Suppressor macrophage (primary cell): ENCODE data around the gene CDKL2.
"Not testable (repeated sequence)": the region's sequence is repeated elsewhere in the genome, so short reads cannot be mapped to it uniquely, and the experiment has no call there.

ENCODE experiments used
- DNase-seq, 4 experiments: peaks; one replicate each; pipeline ENCODE4 v3.0.0-alpha.2; 2020 to 2022
- total RNA-seq, 17 experiments: gene quantifications; one replicate each; lab custom pipeline; 2026; ENCODE audit warnings: mixed read lengths in 6 of 17, inconsistent platforms in 3 of 17; lab: John Stamatoyannopoulos, UW

The CDKL2 gene
- 0 to 4.2 (median 0.12) reads per million in 17 experiments for total RNA-seq

GRCh38 chr4:75630174-75630936 lies at the start of gene CDKL2:
Gene CDKL2 (minus strand): TSS chr4:75630528. CDS start chr4:75625988, 4,540 bp downstream.
- peak; percentile 69 to 88 (median 80) for DNase-seq

GRCh38 chr4:75678965-75679364 lies 48.6 kb upstream of the CDKL2 start:
- no peak for DNase-seq

- no peak for DNase-seq
Measured at GRCh38 chr4:75678473-75678872, 48.1 kb upstream of the CDKL2 start.

DNA sequence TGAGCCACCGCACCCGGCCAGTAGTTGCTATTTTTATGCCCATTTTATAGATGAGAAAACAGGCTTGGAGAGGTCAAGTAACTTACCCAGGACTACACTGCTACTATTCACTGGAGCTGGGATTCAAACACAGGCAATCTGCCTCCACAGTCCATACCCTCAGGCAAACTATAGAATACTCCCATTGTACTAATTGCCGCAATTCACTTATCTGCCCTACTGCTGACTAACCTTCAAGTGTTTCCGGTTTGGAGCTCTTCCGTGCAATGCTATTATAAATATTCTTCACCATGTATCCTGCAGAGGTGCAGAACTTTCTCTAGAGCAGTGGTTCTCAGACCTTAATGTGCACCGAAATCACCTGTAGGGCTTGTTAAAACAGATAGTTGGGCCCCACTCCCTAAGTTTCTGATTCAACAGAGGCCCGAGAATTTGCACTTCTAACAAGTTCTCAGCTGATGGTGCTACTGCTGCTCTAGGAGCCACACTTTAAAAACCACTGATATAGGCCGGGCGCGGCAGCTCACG lies 44.7 kb upstream of the CDKL2 start:
- no peak for DNase-seq

GRCh38 chr4:75673959-75674328 lies 43.6 kb upstream of the CDKL2 start:
- DNase-seq, result peak in 2 of 4 experiments; percentile 8 to 9

- peak; percentile 99 for DNase-seq
Measured at GRCh38 chr4:75673027-75673958, 43.0 kb upstream of the CDKL2 start, which contains the start of gene G3BP2. Gene G3BP2 (minus strand): TSS chr4:75673411. CDS start chr4:75662025, 11,386 bp downstream.

DNA sequence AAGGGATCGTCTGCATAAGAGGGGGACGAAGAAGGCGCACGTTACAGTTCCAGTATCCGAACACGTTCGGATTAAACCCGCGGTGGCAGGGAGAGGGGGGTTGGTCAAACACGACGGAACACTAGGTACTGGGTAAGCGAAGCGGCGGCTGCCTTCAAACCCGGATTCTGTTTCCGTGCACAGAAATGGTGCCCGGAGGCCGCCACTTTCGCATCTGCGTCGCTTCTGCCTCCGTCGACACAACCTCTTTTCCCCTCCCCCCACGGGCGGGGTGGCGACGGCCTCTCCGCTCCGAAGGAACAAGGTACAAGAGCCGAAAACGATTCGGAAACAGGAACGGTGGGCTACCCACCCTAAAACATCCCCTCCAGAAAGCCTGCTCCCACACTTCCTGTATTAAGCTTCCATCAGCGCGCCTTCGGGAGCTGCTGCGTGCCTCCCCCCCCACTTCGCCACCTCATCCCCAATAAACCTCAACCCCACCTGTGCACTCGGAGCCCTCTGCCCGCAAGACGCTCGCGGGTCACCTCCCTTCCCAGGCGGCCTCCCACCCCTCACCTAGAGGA lies 42.2 kb upstream of the CDKL2 start:
- DNase-seq, result peak; percentile 68 to 83 (median 79)

DNA sequence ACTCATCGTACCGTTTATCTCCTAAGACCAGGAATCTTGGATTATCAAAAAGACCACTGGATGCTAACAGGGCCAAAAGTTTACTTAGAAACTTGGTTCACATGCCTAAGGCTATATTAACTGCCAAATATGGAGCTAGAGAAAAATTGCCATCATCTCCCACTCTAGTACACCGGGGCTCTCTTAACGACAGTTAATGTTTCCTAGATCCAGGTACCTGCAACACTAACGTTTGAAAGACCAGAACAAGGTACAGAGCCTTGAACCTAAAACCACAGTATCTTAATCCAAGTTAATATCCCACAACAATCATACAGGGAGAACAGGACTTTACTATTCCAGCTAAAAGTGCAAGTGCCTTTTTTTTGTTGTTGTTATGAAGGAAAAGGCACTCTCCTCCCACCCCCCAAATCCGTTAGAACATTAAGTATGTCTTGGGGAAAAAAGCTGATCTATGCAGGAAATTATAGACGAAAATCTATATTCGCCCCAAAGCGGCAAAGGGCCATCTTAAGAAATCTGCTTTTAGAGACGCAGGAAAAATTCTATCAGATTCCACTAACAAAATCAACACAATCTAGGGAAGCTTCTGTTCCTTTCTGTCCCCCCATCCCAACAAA lies 41.6 kb upstream of the CDKL2 start:
- DNase-seq, result peak in 1 of 4 experiments; percentile 17

DNA sequence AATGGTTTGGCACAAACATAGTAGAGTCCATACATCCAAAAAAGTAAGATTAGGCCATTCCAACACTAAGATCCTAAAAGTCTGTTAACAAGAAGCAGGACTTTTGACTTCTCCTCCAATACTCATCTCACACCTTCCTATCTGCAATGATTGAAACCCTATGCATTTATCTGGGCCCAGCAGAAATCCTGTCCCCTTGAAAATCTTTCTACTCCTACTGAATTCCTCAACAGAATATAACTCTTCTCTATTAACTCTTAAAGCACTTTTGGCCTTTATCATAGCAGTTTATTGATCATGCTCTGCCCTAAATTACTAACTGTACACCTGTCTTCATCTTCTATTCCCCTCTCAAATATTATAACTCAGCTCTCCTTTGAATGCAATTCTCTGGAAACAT lies 38.3 kb upstream of the CDKL2 start:
- no peak for DNase-seq

DNA sequence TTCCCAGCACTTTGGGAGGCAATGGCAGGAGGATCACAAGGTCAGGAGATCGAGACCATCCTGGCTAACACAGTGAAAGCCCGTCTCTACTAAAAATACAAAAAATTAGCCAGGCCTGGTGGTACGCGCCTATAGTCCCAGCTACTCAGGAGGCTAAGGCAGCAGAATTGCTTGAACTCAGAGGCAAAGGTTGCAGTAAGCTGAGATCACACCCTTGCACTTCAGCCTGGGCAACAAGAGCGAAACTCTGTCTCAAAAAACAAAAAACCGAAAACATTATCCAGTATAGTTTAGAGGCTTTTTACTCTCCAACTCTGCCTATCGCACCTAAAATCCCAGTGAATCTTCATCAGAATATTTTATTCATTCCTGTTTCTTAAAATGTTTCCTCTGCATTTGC lies 37.3 kb upstream of the CDKL2 start:
- not testable (repeated sequence) for DNase-seq

- DNase-seq, result no peak
Measured at GRCh38 chr4:75666299-75666698, 36.0 kb upstream of the CDKL2 start.

DNA sequence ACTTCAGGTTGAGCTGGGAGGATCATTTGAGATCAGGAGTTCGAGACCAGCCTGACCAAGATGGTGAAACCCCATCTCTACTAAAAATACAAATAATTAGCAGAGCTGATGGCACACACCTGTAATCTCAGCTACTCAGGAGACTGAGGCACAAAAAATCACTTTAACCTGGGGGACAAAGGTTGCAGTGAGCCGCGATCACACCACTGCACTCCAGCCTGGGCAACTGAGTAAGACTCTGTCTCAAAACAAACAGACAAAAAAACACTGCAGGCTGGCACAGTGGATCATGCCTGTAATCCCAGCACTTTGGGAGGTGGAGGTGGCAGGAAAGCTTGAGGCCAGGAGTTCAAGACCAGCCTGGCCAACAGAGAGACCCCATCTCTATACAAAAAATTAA lies 34.3 kb upstream of the CDKL2 start:
- not testable (repeated sequence) for DNase-seq

DNA sequence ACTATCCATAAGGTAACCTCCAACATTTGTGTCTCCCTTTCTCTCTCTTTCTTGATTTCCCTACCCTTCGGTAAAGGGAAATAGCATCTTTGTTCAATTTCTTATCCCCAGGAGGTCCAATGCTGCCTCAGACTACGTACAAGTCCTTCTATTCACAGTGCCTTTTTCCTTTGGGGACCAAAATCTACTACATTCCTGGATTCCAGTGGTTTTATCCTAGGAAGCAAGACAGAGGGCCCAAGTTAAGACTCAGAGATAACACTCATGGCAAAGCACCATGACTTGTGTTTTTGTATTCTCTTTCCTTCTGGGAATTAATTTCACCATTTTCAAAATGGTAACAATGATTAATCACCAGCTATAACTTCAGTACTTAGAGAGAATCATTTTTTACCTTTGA lies 32.3 kb upstream of the CDKL2 start:
- no peak for DNase-seq

- no peak for DNase-seq
Measured at GRCh38 chr4:75660491-75660890, 30.2 kb upstream of the CDKL2 start.

GRCh38 chr4:75659512-75660031 lies 29.2 kb upstream of the CDKL2 start:
- DNase-seq, result no peak

DNA sequence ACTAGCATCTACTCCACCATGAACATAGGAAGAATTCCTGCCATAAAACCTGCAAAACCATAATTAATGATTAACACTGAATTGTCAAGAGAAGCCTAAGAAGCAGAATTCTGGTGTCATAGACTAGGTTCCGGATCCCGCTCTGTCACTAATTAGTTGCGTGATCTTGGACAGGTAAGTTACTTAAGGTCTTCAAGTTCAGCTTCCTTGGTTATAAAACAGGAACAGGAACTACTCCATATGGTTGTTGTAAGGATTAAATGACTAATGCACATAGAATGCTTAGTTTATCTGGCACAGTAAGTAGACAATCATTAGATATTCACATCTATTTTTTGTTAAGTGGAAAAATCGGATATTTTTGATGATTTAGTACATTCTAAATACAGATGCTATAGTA lies 28.5 kb upstream of the CDKL2 start:
- DNase-seq, result peak in 1 of 4 experiments; percentile 16

DNA sequence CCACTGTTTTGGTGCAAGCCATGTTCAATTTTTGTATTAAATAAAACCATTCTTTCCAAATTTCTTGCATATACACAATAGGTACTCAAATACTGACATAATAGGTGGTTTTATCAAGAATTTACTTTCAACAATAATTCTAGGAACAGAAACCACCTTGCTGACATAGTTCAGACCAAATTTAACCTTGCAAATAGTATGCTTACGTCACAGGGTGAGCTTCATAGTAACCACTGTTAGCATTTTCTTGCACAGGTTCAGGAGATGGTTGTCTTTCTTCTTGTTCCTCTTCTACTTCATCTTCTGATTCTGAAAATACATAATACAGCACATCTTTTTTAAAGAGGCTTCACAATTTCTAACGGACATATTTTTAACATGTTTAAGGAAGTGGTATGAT lies 25.2 kb upstream of the CDKL2 start:
- no peak for DNase-seq

DNA sequence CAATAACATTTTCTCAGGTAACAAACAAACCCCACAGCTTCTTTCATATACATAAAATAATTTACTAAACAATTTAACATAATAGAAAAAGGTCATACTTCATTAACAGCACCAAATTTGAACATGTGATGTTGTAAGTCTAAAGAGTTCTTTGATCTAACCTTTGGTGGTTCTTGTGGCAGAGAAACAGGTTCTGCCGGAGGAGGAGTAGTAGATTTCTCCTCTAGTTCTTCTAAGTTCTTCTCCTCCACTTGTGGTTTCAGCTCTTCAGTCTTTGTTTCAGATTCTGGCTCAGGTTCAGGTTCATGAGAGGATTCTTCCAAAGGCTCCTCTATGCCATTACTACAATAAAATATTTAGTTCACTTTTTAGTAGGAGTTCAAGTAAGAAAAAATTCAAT lies 24.6 kb upstream of the CDKL2 start:
- no peak for DNase-seq

DNA sequence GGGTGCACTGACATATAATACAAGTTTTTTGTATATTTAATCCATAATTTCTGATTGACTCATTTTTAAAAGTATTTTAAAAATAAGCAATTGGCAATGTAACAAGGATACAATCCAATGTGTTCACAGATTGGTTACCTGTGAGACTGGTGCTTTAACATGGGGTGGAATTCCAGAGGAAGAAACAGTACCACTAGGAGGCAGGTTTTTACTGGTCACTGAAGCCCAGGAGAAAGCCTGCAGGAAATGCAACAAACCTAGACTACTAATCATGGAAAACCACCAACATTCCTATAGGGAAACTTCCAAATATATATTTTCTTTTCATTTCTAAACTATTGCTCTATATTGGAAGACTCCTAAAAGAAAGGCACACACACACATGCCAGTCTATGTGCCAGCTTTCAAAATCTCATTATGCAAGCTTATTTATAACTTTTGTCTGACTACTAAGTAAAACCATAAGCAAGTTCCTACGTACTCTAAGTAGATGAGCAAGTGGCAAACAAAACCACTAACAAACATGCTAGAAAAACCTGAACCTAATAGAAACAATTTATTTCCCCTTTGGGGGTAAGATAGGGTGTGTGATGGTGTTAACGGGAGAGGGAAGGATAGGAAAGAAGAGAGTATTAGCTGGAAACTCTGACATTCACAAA lies 23.6 kb upstream of the CDKL2 start:
- DNase-seq, result peak in 3 of 4 experiments; percentile 31 to 50 (median 34)

DNA sequence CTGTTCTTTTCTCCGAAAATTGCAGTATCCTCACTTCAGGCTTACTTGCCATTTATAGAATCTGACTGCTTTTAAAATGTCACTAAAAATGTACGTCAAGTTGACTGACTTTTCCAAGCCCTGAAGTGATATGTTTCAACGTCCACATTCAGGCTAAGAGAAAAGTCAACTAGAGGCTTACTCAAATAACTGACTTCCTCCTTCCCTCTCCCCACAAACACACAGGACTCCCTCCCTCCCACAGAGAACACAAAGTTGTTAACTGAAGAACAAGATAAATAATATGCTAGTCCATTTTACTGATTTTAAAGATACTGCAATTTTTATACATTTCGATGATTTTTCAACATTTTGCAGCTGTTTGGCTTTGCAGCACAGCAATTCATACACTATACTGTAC lies 13.8 kb upstream of the CDKL2 start:
- DNase-seq, result peak in 3 of 4 experiments; percentile 15 to 46 (median 34)

DNA sequence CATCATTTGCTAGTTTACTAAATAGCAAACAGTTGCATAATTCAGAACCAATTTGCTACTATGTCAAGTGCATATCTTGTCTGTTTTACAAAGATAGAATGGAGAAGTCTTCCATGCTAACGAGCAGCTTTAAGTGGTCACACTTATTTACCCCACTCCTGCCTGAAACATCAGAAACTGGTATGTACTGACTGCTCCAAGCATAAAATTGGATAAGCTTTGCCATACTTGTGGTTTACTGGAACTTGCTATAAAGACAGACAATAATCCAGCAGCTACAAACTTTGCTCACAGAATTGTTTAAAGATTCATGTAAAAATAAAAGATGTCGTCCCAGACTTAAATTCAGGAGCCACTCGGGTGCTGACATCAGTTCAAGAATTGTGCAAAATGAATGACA lies 13.3 kb upstream of the CDKL2 start:
- peak in 1 of 4 experiments; percentile 11 for DNase-seq
